Sigmoid colon (tissue), 4 donors: ENCODE data around the gene DGCR2.

Experiments
- CTCF ChIP-seq, 4 experiments: fragments of 450-650 bp in 3 of 4; fragments of 200-600 bp in 1 of 4; IDR thresholded peaks; one replicate each; pipeline ENCODE4 v1.5.1; 2016 to 2019; ENCODE audit warnings: antibody characterized with exemption in 4 of 4, mild to moderate bottlenecking in 3 of 4, moderate library complexity in 2 of 4
- POLR2A ChIP-seq, 2 donors: fragments of 450-650 bp; IDR thresholded peaks; one replicate each; pipeline ENCODE4 v1.6.1; 2016; ENCODE audit warnings: antibody characterized with exemption in 2 of 2, mild to moderate bottlenecking in 2 of 2, moderate library complexity in 2 of 2
- POLR2AphosphoS5 ChIP-seq, 4 donors: sonication (generic); formaldehyde crosslinking; IDR thresholded peaks; one replicate each; pipeline ENCODE4 v1.6.1; 2017; ENCODE audit warnings: antibody characterized with exemption in 4 of 4

- no peak for TF ChIP-seq CTCF (IDR thresholded peaks at IDR 0.05)
- TF ChIP-seq POLR2AphosphoS5 (IDR thresholded peaks at IDR 0.05), result no peak
- no peak for TF ChIP-seq POLR2A (IDR thresholded peaks at IDR 0.05)
Observed at GRCh38 chr22:19064354-19065054, 57.7 kb downstream of the DGCR2 start.
